ENCODE results near the gene CDCP1. TPM values are rescaled to one million over a fixed set of nuclear protein-coding genes. Genes with fewer than 3 reads are reported as not detected.

CDCP1 gene
- total RNA-seq, 1 donor, result 7.6 TPM

DNA sequence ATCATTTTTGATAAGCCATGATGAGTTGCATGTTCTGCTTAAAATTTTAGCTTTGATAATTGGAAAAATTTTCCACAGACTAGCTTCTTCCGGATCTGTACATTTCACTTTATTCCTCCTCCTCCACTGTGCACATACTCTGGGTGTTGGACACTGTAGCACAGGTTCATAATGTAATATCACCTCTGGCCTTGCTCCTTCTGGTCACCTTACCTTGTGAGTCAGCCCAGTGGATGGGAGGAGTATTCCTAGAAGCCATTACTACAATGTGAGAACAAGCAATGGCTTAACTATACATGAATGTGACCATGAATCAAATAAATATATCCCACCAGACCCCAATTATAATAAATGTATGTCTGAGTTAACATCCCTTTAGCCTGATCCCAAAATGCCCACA, 6.1 kb upstream of the CDCP1 start:
- no peak overlapping the region for H3K4me3 ChIP-seq (ENCODE audit: insufficient read depth, low read length)
- TF ChIP-seq CTCF (IDR thresholded peaks at IDR 0.05; ENCODE audit: extremely low read depth, low read depth, low read length), result no peak
- H3K4me2 ChIP-seq (ENCODE audit: insufficient read depth, low read length), result no peak overlapping the region
- no peaks in the 10 kb centered on the region for H3K9me3 ChIP-seq (ENCODE audit: low read depth, low read length)
- H3K36me3 ChIP-seq (ENCODE audit: insufficient read depth, low read length), result no peaks in the 10 kb centered on the region
- H3K4me1 ChIP-seq (ENCODE audit: insufficient read depth, low read length), result peaks cover 19% of the 10 kb centered on the region
- no peaks in the 10 kb centered on the region for H3K27me3 ChIP-seq (ENCODE audit: insufficient read depth, low read length)
- no peaks in the 10 kb centered on the region for H4K20me1 ChIP-seq (ENCODE audit: insufficient read depth, low read length)
- no peak overlapping the region for H2AFZ ChIP-seq (ENCODE audit: low read length)
- DNase-seq (ENCODE audit: insufficient read length, low spot score, missing footprints), result no peak
- no peak overlapping the region for H3K27ac ChIP-seq (ENCODE audit: low read depth, low read length)
- H3K79me2 ChIP-seq (ENCODE audit: insufficient read depth, low read length), result no peaks in the 10 kb centered on the region

- no peaks in the 10 kb centered on the region for H3K79me2 ChIP-seq (ENCODE audit: insufficient read depth, low read length)
- H3K4me3 ChIP-seq (ENCODE audit: insufficient read depth, low read length), result no peak overlapping the region
- no peak overlapping the region for H3K27ac ChIP-seq (ENCODE audit: low read depth, low read length)
- no peak overlapping the region for H2AFZ ChIP-seq (ENCODE audit: low read length)
- no peak overlapping the region for H3K4me2 ChIP-seq (ENCODE audit: insufficient read depth, low read length)
- peaks cover 2% of the 10 kb centered on the region for H3K27me3 ChIP-seq (ENCODE audit: insufficient read depth, low read length)
- peaks cover 19% of the 10 kb centered on the region for H3K4me1 ChIP-seq (ENCODE audit: insufficient read depth, low read length)
- no peak for TF ChIP-seq CTCF (IDR thresholded peaks at IDR 0.05; ENCODE audit: extremely low read depth, low read depth, low read length)
- H3K9me3 ChIP-seq (ENCODE audit: low read depth, low read length), result no peaks in the 10 kb centered on the region
- H4K20me1 ChIP-seq (ENCODE audit: insufficient read depth, low read length), result no peaks in the 10 kb centered on the region
- no peak for DNase-seq (ENCODE audit: insufficient read length, low spot score, missing footprints)
- H3K36me3 ChIP-seq (ENCODE audit: insufficient read depth, low read length), result no peaks in the 10 kb centered on the region
Observed at GRCh38 chr3:45151100-45151499, 4.9 kb upstream of the CDCP1 start.

DNA sequence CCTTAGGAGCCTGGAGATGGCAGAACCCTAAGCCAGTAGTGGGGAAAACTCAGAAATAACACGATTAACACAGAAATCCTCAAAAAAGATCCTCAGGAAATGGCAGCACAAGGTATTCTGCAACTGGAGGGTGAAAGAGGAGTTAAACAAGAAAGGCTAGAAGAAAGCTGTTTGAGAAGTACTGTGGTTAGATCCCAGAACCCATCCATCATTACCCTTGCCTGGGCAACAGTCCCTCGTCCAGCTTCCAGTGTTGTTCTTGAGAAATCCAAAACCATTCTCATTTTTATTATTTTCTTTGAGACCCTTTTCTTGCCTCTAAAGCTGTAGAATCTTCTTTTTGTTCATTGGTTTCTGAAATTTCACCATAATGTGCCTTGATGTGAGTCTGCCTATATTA, 2.7 kb upstream of the CDCP1 start:
- H3K79me2 ChIP-seq (ENCODE audit: insufficient read depth, low read length), result peaks cover 13% of the 10 kb centered on the region

DNA sequence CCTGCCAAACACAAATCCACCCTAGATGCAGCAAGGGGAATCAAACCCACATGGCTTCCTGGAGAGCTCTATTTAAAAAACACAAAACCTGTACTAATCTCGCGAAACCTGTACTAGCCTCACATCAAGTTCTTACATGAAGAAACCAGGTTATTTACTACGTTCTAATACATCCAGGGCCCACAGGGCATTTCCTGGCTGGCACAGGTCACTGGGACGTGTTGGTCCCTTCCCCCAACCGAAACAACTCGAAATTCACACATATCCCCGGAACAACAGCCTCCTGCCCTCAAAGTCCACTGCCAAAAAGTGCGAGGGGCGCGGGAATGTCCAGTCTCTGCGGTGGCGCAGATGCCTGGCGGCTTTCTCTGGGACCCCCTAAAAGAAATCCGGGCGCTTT, 955 bp downstream of the CDCP1 start:
- Histone ChIP-seq H3K4me3 (ENCODE audit: insufficient read depth, low read length) (peak overlapping the region; percentile 80), H4K20me1 (ENCODE audit: insufficient read depth, low read length) (no peaks in the 10 kb centered on the region), H3K36me3 (ENCODE audit: insufficient read depth, low read length) (no peaks in the 10 kb centered on the region), H3K79me2 (ENCODE audit: insufficient read depth, low read length) (peaks cover 36% of the 10 kb centered on the region), H3K27me3 (ENCODE audit: insufficient read depth, low read length) (peaks cover 2% of the 10 kb centered on the region), H2AFZ (ENCODE audit: low read length) (peak overlapping the region; percentile 93), H3K9me3 (ENCODE audit: low read depth, low read length) (no peaks in the 10 kb centered on the region), H3K4me1 (ENCODE audit: insufficient read depth, low read length) (peaks cover 16% of the 10 kb centered on the region), H3K27ac (ENCODE audit: low read depth, low read length) (peak overlapping the region; percentile 24), H3K4me2 (ENCODE audit: insufficient read depth, low read length) (peak overlapping the region; percentile 96)
- TF ChIP-seq CTCF (IDR thresholded peaks at IDR 0.05; ENCODE audit: extremely low read depth, low read depth, low read length), result no peak
- peak; percentile 87 for DNase-seq (ENCODE audit: insufficient read length, low spot score, missing footprints)

More for the DNA sequence above, 2.7 kb upstream of the CDCP1 start:
- no peak for DNase-seq (ENCODE audit: insufficient read length, low spot score, missing footprints)
- Histone ChIP-seq H3K27me3 (ENCODE audit: insufficient read depth, low read length) (peaks cover 2% of the 10 kb centered on the region), H3K27ac (ENCODE audit: low read depth, low read length) (no peak overlapping the region), H2AFZ (ENCODE audit: low read length) (no peak overlapping the region), H3K9me3 (ENCODE audit: low read depth, low read length) (no peaks in the 10 kb centered on the region), H3K4me2 (ENCODE audit: insufficient read depth, low read length) (no peak overlapping the region), H4K20me1 (ENCODE audit: insufficient read depth, low read length) (no peaks in the 10 kb centered on the region), H3K36me3 (ENCODE audit: insufficient read depth, low read length) (no peaks in the 10 kb centered on the region), H3K4me3 (ENCODE audit: insufficient read depth, low read length) (no peak overlapping the region), H3K4me1 (ENCODE audit: insufficient read depth, low read length) (peaks cover 13% of the 10 kb centered on the region)
- TF ChIP-seq CTCF (IDR thresholded peaks at IDR 0.05; ENCODE audit: extremely low read depth, low read depth, low read length), result no peak

Measured in osteoblast (primary cell).